HG03280 (cell line): ENCODE measurements around the gene TBC1D16.
"Not testable (repeated sequence)": the region's sequence is repeated elsewhere in the genome, so short reads cannot be mapped to it uniquely, and the experiment has no call there.

Experiments
- ATAC-seq: cut with Tn5 transposase; IDR thresholded peaks from one replicate; pipeline ENCODE4 v1.9.1; 2021; ENCODE audit warnings: mild to moderate bottlenecking, moderate library complexity; ENCODE audit not compliant: unreplicated experiment

Gene TBC1D16

GRCh38 chr17:79977161-79977631 lies 58.5 kb downstream of the TBC1D16 start:
- ATAC-seq, result no peak

DNA sequence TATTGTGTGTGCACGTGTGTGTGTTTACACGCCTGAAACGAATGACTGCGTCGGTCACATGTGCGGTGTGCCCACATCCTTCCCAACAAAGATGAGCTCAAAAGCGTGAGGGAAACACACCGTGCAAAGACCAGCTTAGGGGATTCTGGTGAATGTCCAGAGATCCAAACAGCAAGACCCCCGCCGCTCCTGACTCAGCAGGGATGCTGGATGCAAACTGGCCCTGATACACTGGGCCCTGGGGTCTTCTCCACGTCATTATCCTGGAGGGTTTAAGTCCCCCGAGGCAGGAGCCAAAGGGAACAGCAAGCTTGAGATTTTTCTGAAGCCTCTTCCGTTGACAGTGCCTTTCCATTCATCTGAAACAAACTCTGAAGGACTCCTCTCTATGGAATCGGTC lies 59.2 kb downstream of the TBC1D16 start:
- no peak for ATAC-seq

DNA sequence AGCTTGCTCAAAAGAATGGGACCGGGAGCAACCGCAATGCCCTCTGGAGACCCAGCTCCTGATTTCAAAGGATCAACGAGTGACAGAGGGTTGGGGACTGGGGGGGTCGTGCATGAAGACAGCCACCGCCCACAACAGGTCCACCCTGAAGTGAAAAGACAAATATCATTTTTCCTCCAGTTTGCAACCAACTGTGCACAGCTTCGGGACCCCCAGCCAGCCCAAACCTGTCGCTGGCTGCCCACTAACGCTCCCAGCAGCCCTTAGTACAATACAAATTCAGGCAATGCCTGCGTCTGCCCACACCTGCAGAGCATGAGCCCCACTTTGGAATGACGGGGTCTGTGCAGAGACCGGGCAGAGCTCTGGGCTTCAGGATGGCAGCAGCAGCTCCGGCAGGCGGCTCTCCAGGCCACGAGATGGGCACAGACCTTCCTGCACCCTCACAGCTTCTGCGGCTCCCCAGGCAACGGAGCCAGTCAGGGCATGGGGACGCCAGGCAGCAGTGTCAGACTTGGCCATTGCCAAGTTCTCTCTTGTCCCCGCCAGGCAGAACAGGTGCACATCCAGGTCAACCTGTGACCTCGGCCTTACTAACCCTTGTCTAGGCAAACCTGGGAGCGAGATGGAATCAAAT lies 60.1 kb downstream of the TBC1D16 start:
- ATAC-seq, result no peak

- no peak for ATAC-seq
These were observed 60.8 kb downstream of the TBC1D16 start for GRCh38 chr17:79974566-79975497.

- ATAC-seq, result no peak
These were observed 64.0 kb downstream of the TBC1D16 start for GRCh38 chr17:79971651-79972050.

- no peak for ATAC-seq
These were observed 65.0 kb downstream of the TBC1D16 start for GRCh38 chr17:79970576-79971068.

GRCh38 chr17:79969906-79970305 lies 65.8 kb downstream of the TBC1D16 start:
- no peak for ATAC-seq

GRCh38 chr17:79968116-79968515 lies 67.6 kb downstream of the TBC1D16 start:
- ATAC-seq, result no peak

DNA sequence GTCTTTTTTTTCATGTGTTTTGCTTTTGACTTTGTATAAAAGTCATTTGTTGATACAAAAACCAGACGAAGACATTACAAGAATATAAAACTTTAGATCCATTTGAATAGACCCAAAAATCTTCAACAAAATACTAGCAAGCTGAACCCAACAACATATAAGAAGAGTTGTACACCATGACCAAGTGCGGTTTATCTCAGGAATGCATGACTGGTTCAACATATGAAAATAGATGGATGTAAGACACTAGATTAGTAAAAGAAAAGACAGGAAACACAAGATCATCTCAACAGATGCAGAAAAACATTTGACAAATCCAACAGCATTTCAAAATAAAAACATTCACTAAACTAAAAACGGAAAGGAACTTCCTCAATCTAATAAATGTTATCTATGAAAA lies 69.0 kb downstream of the TBC1D16 start:
- no peak for ATAC-seq

DNA sequence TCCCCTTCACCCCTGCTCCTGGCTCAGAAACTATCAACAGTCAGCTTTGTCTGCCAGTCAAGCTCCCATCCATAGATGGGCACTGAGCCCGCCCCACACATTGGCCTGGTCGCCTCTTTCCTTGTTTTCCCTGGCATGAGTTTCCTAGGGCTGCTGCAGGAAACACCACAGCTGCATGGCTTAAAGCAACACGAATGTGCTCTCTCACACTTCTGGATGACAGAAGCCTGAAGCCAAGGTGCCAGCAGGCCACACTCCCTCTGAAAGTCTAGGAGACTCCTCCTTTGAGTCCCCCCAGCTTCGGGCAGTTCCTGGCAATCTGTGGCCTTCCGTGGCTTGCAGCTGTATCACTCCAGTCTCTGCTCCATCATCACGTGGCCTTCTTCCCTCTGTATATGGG lies 69.9 kb downstream of the TBC1D16 start:
- no peak for ATAC-seq

DNA sequence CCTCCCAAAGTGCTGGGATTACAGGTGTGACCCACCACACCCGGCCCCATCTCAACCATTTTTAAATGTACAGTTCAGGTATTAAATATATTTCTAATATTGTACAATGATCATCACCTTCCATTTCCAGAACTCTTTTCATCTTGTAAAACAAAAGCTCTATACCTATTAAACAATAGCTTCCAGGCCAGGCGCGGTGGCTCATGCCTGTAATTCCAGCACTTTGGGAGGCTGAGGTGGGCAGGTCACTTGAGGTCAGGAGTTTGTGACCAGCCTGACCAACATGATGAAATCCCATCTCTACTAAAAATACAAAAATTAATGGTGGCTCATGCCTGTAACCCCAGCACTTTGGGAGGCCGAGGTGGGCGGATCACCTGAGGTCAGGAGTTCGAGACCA lies 73.2 kb downstream of the TBC1D16 start:
- not testable (repeated sequence) for ATAC-seq

GRCh38 chr17:79961567-79961966 lies 74.1 kb downstream of the TBC1D16 start:
- not testable (repeated sequence) for ATAC-seq

DNA sequence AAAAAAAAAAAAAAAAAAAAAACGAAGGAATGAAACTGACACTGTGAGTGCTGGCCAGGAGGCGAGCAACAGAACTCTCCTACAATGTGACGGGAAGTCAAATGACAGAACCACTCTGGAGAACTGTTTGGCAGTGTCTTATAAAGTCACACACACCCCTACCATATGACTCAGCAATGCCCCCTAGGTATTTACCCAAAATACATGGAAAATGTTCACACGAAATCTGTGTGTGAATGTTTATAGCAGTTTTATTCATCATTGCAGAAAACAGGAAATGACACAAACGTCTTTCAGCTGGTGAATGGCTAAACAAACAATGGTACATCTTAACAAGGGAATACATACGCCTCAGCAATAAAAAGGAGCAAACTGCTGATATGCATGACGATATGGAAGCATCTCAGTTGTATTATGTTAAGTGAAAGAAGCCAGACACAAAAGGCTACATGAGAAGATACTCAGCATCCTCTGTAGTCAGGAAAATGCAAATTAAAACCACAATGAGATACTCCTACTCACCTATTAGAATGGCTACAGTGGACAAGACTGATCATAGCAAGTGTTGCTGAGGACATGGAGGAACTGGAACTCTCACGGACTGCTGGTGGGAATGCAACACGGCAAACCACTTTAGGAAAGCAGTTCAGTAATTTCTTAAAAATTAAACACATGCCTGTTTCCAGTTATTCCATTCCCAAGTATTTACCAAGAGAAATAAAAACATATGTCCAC lies 74.7 kb downstream of the TBC1D16 start:
- ATAC-seq, result no peak

GRCh38 chr17:79959042-79959441 lies 76.6 kb downstream of the TBC1D16 start:
- no peak for ATAC-seq

- ATAC-seq, result no peak
These were observed 78.8 kb downstream of the TBC1D16 start for GRCh38 chr17:79956853-79957252.

- ATAC-seq, result not testable (repeated sequence)
These were observed 79.3 kb downstream of the TBC1D16 start for GRCh38 chr17:79956441-79956735.

DNA sequence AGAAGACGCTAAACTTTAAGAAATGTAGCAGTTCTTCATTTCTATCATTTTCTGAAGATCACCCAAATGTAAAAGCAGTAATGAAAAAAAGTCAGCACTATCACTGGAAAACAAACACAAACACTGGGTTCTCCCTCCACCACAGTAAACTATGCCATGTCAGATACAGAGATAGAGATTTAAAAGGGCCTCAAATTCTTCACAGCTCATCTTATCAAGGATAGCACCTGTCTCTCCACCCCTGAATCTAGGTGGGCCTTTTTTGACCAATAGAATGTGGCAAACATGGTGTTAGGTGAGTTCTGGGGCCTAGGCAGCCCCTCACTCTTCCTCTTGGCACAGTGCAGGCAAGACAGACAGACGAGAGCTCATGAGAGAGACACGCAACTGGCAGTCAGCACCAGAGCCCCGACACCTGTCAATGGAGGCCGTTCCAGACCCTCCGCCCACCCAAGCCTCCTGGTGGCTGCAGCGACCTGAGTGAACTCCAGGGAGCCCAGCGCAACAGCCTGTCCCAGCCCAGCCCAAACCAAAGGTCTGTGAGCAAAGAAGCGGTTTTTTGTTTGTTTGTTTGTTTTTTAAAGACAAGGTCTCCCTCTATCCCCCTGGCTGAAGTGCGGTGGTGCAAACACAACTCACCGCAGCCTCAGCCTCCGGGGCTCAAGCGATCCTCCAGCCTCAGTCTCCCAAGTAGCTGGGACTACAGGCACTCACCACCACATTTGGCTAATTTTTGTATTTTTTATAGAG lies 79.8 kb downstream of the TBC1D16 start:
- no peak for ATAC-seq

- no peak for ATAC-seq
These were observed 80.5 kb downstream of the TBC1D16 start for GRCh38 chr17:79955167-79955549.

GRCh38 chr17:79954281-79955166 lies 81.1 kb downstream of the TBC1D16 start:
- ATAC-seq, result no peak

DNA sequence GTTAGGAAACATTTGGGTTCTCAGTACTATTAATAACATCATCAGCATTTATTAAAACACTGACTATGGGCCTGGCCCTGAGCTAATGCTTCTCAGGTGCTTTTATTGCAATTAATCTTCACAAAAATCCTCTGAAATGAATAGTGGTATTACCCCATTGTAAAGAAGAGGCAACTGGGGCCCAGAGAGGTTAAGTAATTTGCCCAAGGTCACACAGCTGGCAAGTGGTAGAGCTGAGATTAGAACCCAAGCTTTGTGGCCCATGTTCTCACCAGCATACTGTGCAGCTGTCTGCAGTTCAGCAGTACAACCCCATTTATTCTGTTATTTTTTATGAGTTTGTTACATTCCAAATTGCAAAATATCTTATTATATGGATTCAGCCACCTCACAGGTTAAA lies 82.3 kb downstream of the TBC1D16 start:
- no peak for ATAC-seq
